ENCODE measurements around the gene ERICH6.

The ERICH6 gene

DNA sequence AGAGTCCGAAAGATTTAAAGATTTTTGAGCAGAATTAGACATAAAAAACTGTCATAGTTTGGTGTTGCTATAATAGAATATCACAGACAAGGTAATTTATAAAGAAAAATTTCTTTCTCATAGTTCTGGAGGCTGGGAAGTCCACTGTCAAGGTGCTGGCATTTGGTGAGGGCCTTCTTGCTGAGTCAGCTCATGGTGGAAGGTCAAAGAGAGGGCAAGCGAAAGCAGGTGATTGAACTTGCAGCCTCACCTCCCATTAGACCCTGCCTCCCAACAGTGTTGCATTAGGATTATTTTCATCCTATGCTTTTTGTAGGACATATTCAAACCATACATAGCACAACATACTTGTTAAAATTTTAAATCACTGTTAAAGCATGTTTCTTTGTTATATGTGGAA, 90.7 kb downstream of the ERICH6 start:
- no peak for DNase-seq (ENCODE audit: low spot score)

DNA sequence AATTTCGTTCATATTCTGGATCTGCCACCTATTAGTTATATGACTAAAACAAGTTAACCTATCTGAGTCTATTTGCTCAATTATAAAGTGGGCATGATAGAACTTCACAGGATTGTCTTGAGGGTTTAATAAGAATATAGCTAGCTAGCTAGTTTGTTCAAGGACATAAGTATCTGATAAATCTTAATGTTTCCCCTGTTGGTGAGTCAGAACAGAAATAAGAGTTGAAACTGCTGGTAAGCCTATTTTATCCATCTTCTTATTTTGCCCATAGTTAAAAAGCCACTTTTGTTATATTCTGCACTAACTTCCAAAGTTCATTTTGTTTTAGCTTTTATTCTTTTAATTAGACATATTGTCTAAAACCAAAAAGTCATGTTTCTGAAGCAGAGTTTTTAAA, 91.2 kb downstream of the ERICH6 start:
- DNase-seq (ENCODE audit: low spot score): no peak

DNA sequence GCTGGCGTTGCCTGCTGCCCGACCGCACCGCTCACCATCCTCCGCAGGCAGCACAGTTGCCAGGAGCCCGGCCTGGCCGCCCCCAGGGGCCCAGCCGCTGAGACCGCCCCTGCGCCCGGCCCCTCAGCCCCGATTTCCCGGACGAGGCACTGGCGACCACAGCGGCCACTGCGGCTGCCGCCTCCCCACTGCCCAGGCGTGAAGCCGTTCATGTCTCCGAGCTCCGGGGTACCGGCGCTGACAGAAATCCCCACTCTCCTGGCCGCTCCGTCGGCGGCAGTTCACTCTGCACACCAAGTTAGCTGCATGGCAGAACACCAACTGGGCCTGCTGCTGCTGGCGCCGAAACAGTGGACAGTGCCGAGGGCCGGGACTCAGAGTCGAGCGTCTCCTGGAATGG, 92.1 kb downstream of the ERICH6 start:
- DNase-seq (ENCODE audit: low spot score): no peak

DNA sequence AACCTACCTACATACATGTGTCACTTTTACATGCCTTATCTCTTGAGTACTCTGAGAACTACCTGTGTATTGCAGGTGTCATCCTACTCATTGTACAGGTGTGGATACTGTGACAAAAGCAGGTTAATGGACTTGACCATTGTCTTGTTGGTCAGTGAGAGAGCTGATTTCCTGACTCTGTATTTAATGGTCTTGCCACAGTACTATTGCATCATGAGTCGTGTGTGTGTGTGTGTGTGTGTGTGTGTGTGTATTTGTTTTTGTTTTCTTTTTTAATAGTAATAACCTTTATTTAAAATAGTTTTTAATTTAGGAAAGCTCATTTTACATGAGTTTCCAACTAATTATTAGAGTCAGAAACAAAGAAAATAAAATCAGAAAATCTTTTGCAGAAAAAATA, 92.9 kb downstream of the ERICH6 start:
- no peak for DNase-seq (ENCODE audit: low spot score)

DNA sequence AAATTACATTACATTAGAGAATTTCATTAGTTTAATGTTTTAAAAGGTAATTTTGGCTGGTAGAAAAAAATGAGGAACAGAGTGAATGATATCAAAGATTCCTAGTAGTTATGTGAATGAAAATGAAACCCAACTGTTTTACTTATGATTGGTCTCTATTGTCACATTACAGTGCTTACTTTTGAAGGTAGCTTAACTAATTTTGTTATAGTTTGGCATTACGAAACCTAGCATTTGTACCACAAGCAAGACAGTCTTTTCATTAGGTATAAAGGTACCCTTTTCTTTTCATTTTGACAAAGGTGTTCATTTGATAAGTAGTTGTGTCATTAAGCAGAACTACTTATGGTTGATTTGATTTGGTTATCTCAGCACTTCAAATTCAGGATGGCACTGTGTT, 93.7 kb downstream of the ERICH6 start:
- no peak for DNase-seq (ENCODE audit: low spot score)

Data from kidney tubule cell (primary cell).